ENCODE results near the gene PITPNC1. TPM values are rescaled to one million over a fixed set of nuclear protein-coding genes. Genes with fewer than 3 reads are reported as not detected.

The PITPNC1 gene
- total and polyA plus RNA-seq, 2 donors (not counting 3 experiments of a cell fraction or from before 2014, with no cell fraction given), result 2.4 to 9.6 TPM

GRCh38 chr17:67615736-67616135 lies 238.7 kb downstream of the PITPNC1 start:
- H3K27me3 ChIP-seq (ENCODE audit: control insufficient read depth in 2 of 2, insufficient read depth in 2 of 2, low read length in 2 of 2), result no peaks in the 10 kb centered on the region
- H3K79me2 ChIP-seq (ENCODE audit: control insufficient read depth, insufficient read depth, low read length), result no peaks in the 10 kb centered on the region
- H4K20me1 ChIP-seq (replicated peaks; ENCODE audit: control insufficient read depth, extremely low read depth, insufficient read depth, low read length), result no peaks in the 10 kb centered on the region
- ChIA-PET CTCF (interaction anchor here (1.2 to 1.4 kb wide), 3 partner anchors 9 to 13 kb away, joined by 3 read pairs; no protein-coding TSS in a partner anchor), POLR2A (no interaction called here)
- no peak overlapping the region for H3K4me2 ChIP-seq (ENCODE audit: insufficient read depth, low read length)
- H3K9me3 ChIP-seq (replicated peaks; ENCODE audit: control insufficient read depth, insufficient read depth, low read length), result no peaks in the 10 kb centered on the region
- BruUV-seq (replicated peaks), result no TSS peak
- DNase-seq (ENCODE audit: low read depth, low spot score) (no peak), FAIRE-seq (no peak)
- H3K36me3 ChIP-seq (ENCODE audit: control insufficient read depth in 2 of 2, extremely low read depth in 1 of 2, insufficient read depth in 2 of 2, low read length in 2 of 2), result no peaks in the 10 kb centered on the region
- intact Hi-C loops (cut with micrococcal nuclease), result no loop called here
- no peak overlapping the region for H2AFZ ChIP-seq (ENCODE audit: low read depth, low read length)
- TF ChIP-seq POLR2AphosphoS5 (IDR thresholded peaks at IDR 0.05; ENCODE audit: insufficient read depth, low read depth, low read length) (no peak), CTCF (IDR thresholded peaks at IDR 0.05; ENCODE audit: extremely low read depth in 1 of 2, insufficient read depth in 1 of 2, low read depth in 1 of 2, low read length in 2 of 2) (no peak), MYC (IDR thresholded peaks at IDR 0.05; ENCODE audit: low read depth, low read length) (no peak), GATA2 (IDR thresholded peaks at IDR 0.05; ENCODE audit: insufficient read depth, insufficient read length, low read depth, low read length) (no peak), JUN (IDR thresholded peaks at IDR 0.05; ENCODE audit: borderline replicate concordance, insufficient read depth, insufficient read length, low read depth) (no peak), POLR2A (IDR thresholded peaks at IDR 0.05; ENCODE audit: low read depth, low read length) (no peak), MAX (IDR thresholded peaks at IDR 0.05; ENCODE audit: insufficient read depth, insufficient read length) (no peak), EZH2 (IDR thresholded peaks at IDR 0.05; ENCODE audit: borderline replicate concordance, low read depth, low read length, severe bottlenecking) (no peak)
- H3K4me1 ChIP-seq (ENCODE audit: control insufficient read depth, extremely low read depth, insufficient read depth, low read length), result no peaks in the 10 kb centered on the region
- H3K9me1 ChIP-seq (replicated peaks; ENCODE audit: control insufficient read depth, extremely low read depth, insufficient read depth, low read length), result no peaks in the 10 kb centered on the region
- dilution Hi-C loops (cut with MboI; ENCODE audit: extremely low pct_ligation_motif_present, low sequenced_read_pairs), result no loop called here
- no peak overlapping the region for H3K4me3 ChIP-seq (replicated peaks in 1 of 3; ENCODE audit: insufficient read depth in 1 of 3, low read depth in 1 of 3, low read length in 3 of 3)
- H3K9ac ChIP-seq (replicated peaks; ENCODE audit: extremely low read depth, insufficient read depth, low read length), result no peak overlapping the region
- no peak overlapping the region for H3K27ac ChIP-seq (ENCODE audit: insufficient read depth, low read depth, low read length)

Measured in endothelial cell of umbilical vein (primary cell).